Measurements from ENCODE around the gene SH3PXD2A.

The SH3PXD2A gene

DNA sequence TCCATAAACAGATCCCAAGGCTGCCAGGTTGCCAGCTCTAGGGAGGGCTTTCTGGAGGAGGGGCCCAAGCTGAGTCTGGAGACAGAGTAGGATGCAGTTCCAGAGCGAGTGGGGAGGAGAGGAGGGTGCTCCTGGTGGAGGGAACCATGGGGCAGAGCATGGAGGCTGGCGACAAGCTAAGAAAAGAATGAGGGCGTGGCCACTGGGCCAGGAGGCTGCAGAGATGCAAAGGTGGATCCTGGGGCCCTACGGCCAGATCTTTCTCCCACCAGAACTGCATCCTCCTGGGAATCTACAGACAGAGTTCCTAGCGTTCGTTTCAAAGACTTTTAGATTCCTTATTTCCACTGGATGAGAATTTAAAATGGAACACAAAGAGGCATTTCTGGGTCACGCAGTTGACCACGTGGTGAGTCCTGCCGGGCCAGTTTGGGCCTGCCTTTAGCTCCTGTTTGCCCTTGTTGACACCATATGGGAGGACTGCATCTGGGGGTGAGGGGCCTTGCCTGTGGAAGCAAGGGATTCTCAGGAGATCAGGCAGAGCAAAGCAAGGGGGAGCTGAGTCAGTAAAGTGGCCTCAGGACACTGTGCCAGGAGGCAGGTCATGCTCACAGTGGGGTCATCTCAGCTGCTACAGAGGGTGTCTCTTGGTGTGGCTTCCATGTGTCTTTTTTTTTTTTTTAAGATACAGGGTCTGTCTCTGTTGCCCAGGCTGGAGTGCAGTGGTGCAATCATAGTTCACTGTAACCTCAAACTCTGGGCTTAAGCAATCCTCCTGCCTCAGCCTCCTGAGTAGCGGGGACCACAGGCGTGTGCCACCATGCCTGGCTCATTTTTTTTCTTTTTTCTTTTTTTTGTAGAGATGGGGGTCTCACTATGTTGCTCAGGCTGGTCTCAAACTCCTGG lies 137.8 kb downstream of the SH3PXD2A start:
- DNase-seq: peak; percentile 9

DNA sequence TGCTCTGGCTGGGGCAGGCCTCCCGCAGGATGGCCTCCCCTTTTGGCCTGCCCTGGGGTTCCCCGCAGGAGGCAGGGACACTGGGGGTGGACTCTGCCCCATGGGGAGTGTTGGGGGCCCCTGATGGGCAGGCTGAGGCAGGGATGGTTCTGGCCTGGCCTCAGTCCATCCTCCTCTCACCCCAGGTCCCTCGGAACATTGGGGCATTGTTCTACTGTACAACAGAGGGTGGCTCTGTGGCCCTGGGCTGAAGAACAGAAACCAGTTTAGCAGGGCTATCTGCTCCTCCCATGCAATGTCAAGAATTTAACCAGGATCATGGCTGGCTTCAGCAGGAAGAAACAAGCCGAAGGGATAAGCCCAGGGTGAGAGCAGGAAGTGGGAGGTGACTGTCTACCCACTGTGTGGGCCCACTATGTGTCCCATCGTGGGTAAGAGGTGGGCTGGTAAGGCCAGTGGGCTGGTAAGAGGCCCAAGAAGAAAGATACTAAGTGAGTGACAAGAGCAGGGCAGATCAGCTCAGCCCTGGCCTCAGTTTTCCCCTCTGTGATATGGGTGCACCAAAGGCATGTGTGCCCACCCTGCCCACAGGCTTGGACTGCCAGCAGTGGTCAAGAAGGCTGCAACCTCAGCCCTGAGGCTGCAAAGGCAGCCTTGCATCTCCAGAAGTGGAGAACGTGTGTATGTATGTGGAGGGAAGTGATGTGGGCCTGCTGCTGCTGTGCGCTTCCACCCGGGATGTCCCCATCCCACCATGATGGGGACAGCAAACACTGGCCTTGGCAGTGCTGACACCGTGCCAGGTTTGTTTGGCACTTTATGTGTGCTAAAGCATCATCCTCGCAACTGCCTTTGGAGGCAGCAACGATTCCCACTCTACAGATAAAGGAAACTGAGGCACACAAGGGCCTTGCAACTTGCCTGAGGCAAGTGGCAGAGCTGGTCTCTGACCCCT lies 138.9 kb downstream of the SH3PXD2A start:
- no peak for DNase-seq

DNA sequence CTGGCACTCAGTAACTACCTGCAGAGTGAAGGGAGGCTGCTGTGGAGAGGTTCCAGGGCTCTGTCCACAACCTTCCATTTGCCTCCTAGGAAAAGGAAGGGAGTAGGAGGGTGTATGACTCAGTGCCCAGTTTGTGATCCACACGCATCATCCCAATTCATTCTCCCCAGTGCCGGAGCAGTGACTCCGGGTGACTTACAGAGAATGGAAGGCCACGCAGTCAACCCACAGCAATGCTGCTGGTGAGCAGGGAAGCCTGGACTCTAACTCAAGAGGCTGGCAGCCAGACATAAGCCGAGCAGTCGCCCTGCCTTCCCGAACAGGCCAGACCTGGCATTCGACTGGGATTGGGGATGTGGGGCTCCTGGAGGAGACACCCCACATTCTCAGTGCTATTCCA lies 139.9 kb downstream of the SH3PXD2A start:
- no peak for DNase-seq

DNA sequence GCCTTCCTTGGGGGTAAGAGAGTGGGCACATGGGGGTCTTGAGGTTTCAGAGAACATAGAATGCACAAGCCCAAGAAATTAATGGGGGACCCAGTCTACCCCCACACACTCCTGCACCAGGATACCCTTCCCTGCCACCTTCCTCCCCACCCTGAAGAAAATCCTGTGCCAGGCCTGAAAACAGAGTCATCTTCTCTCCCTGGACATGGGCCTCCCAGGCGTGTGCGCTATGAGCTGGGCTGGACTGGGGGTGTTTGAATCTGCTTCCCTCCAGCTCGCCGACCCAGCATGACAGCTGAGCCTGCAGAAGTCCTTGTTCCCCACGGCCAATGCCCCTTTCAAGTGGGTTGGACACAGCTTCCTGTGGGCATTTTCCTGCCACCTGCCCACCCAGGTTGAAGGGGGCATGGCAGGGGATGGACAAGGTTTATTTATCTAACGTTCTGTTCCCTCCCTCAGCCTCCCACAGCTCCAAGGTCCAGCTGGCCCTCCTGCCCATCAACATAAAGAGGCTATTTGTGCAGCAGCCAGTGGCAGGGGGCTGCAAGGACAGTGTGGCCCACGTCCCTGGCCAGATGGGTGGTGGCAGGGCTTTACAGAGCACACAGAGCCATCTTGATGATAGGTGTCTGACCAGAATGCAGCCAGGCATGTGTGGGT lies 141.0 kb downstream of the SH3PXD2A start:
- no peak for DNase-seq

DNA sequence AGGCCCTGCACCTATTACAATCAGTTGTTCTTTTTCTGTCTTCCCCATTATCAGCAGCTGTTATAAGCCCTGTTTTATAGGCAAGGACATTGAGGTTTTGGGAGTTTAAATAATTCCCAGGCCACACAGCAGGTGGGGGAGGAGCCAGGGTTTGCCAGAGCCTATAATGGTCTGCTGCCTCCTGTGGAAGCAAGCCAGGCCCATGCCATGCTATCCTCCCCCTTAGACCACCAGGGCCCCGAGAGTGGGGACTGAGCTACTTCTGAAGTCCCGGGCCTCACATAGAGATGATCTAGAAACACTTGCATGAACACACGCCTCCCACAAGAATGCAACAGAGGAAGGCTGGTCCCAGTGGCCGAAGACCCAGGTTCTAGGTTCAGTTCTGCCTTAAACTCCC lies 141.7 kb downstream of the SH3PXD2A start:
- no peak for DNase-seq

DNA sequence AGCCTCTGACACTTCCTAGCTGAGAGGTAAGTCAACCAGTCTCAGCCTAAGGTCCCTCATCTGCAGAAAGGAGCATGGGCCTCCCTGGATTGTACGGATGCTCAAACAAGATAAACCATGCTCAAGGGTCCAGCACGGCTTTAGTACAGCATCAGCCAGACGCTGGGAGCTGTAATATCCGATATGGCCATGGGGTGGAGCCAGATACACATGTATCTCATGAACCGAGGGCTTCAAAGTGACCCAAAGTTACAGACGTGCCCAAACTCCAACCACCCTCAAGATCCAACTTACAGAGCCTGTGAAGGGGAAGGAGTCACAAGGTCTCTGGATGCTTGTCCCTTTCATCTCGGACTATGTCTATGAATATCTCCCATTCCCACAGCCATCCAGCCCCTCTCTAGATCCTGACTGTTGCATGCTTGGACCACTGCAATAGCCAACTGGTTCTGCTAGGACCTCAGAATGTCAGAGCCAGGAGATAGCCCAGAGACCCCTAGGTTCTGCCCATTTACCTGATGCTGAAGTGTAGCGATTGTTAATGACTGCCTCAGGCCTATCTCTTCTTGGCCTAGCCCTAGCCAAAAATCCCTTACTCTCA lies 142.4 kb downstream of the SH3PXD2A start:
- DNase-seq: peak; percentile 20

DNA sequence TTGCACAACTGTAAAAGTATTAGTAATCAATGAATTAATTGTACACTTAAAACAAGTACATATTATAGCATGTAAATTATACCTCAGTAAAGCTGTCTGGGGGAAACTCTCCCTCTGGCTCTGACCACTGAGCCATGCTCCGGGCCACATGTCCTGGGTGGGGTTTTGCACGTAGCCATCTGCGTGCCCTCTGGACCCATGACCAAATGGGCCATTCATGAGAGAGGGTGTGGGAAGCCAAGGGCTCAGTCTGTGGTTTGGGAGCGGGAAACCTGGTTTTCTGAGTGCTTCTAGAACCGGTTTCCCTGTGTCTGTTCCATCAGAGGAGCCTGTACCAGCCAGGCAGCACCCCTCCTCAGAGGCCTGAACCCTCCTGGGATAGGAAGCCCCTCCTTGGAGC lies 143.2 kb downstream of the SH3PXD2A start:
- no peak for DNase-seq

DNA sequence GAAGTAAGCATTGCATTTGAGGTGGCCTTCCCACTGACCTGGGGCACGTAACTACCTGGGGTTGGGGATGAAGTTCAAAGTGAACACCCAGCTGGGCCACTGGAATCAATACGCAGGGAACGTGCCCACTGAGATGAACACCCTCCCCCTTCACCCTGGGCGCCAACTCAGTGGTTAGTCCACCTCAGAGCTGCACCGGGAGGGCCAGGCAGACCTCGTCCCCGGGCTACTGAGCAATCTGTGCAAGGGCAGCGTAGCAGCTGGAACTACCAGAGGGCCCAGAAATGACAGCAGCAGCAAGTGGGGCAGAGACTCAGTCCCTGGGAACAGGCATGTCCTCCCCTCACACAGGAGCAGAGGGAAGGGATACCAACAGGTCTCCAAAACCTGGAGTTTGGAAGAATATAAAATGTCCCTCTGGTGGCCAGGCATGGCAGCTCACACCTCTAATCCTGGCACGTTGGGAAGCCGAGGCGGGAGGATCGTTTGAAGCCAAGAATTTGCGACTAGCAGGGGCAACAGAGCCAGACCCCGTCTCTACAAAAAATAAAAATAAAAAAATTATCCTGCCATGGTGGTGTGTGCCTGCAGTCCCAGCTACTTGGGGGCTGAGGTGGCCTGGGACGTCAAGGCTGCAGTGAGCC lies 143.9 kb downstream of the SH3PXD2A start:
- DNase-seq: no peak

DNA sequence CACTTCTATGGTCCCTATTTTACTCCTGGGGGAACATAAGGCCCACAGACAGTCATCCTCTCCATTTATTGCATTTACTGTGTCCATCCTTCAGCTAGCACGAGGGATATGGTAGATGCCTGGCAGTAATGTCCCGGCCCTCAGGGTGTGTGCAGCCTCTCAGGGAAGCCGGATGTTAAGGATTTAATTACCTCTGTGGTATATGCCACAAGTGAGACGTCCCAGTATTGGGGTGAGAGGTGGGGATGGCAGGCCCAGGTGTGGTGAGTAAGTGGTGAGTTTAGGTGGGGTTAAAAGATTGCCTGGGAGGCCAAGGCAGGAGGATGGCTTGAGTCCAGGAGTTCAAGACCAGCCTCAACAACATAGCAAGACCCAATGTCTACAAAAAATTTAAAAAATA lies 144.9 kb downstream of the SH3PXD2A start:
- DNase-seq: no peak

DNA sequence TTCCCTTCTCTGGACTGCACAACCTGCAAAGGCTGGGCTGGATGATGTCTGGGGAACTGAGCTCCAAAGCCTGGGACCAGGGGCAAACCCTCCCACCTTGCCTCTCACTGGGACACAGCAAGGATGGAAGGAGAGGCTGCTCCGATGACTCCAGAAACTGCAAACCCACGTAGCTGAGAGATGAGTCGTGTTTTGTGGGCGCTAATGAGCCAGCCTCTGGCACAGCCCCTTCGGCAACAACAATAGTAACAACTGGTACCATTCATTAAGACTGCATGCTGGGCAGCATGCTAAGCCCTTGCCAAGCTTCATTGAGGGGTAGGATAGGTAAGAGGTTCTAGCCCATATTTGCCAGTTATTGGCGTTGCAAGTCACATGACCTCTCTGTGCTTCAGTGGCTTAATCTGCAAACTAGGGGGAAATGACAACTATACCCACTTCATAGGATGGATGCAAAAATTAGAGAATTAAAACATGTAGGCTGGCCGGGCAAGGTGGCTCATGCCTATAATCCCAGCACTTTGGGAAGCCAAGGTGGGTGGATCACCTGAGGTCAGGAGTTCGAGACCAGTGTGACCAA lies 145.9 kb downstream of the SH3PXD2A start:
- no peak for DNase-seq

DNA sequence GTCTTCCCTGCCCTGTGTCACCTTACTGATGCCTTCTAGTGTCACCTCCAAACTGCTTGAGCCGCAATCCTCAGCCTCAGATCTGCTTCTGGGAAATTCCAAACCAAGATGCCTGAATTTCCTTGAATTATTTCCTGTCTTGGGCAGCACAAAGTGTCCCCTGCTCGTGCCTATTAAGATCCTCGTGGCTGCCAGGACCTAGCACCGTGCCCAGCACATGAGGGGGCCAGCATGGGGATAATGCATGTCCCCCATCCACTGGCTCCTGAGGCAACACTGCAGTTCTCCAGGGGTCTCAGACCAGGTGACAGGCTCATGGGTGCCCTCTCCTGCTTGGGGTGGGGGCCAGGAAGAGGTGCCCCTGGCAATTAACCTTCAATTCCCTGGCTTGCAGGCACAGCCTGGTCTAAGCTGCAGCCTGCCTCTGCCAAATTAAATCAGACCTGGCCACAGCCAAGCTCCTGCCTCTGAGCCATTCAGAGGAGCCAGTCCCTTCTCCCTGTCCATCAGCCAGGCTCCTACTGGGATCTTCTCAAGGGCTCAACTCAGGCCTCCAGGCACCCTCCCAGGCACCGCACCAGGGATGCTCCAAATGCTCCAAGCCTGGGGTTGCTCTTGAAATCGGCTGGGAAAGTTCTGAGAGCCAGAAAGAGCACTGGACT lies 146.6 kb downstream of the SH3PXD2A start:
- DNase-seq: no peak

DNA sequence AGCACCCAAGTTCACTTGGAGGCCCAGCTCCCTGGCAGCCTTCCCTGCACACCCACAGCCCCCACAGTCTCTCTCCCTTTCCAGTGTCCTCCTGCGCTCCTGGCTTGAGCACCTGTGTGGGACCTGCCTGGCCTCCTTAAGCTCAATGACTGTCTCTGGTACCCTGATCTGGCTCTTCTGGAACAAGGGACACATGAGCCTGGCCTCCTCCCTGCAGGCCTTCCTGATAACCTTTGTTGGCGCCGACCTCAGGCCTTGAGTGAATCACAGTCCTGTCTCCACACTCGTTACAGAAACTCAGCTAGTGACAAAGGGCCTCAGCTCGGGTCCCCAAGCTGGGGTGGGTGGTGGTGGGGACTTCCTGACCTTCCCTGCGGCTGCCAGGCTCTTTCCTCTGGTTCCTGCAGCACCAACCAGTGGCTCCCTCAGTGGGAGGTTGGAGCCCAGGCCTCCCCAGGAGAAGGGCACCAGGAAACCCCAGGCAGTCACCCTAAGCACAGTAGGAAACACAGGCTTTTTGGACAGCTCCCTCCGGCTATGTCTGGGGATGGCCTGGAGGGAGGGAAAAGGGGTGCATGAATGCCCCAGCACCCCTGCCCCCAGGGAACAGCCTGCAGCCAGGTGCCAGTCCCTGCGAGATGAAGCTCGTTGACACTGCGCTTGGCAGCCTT lies 147.3 kb downstream of the SH3PXD2A start:
- no peak for DNase-seq

DNA sequence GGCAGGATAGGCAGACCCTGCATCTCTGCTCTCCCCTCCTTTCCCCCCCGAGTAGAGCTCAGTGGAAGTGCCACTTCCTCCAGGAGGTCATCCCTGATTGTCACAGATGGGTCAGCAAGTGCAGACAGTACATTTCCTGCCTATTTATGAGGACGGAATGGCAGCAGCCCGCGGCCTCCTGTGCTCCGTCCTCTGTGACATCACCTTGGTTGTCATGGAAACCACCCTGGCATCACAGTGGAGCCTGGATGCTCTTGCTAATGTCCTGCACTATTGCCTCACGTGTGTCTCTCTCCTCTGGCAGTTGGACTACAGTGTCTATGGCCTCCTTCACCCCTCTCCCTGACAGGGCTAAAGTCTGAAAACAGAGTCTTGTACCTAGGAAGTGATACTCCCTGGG lies 148.6 kb downstream of the SH3PXD2A start:
- no peak for DNase-seq

DNA sequence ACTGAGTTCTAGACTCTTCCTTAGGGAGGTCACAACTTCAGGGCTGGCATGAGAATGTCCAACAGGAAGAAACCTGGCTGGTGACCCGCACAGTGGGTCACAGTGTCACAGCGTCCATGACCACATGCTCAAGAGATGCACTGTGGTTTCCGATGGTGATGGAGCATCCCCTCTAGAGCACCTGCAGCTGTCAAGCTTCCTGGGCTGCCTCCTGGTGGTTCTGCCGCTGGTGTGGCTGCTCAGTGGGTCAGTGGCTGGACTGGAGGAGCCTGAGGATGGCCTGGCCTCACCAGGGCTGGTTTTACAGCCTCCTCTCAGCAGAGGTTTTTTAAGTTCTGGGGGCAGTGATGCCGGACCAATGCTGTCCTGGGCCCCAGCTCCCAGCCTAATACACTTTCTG lies 149.3 kb downstream of the SH3PXD2A start:
- no peak for DNase-seq

DNA sequence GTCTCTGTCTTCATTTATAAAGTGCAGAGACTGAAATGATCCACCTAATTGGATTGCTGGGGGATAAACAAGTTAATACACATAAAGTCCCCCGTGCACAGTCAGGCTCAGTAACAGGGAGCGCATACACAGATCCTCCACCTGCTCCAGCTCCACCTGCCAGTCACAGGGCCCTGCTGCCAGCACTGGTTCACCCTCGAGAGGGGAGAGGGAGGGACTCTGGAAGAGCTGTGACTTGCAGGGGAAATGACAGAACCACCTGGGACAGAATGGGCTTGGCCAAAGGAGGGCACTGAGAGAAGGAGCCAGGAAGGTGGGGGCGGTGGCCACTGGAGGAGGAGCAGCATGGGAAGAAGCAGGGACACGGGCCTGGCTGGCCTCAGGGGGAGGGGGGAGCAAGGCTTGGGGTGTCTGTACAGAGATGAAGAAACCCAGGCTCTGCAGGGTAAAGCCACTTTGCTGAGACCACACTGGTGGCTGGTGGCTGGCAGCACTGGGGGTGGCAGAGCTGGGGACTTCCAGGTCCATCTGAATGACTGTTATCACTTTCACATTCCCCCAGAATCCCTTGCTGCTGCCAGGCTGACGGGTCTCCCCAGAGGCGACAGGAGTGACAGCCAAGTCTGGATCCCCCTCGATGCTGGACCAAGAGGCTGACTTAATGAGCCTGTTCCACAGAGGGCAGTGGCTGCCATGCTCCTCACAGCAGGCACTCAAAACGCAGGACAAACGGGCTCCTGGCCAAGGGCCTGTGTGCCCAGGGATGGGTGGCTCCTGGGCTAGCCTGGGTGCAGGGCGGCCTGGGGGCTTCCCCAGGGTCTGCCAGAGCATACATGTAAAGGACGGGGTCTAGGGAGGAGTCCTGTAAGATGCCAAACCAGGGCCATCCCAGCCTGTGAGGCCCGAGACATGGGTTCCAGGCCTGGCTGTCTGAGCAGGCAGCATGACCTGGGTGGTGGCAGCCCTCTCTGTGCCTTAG lies 151.1 kb downstream of the SH3PXD2A start:
- DNase-seq: no peak

DNA sequence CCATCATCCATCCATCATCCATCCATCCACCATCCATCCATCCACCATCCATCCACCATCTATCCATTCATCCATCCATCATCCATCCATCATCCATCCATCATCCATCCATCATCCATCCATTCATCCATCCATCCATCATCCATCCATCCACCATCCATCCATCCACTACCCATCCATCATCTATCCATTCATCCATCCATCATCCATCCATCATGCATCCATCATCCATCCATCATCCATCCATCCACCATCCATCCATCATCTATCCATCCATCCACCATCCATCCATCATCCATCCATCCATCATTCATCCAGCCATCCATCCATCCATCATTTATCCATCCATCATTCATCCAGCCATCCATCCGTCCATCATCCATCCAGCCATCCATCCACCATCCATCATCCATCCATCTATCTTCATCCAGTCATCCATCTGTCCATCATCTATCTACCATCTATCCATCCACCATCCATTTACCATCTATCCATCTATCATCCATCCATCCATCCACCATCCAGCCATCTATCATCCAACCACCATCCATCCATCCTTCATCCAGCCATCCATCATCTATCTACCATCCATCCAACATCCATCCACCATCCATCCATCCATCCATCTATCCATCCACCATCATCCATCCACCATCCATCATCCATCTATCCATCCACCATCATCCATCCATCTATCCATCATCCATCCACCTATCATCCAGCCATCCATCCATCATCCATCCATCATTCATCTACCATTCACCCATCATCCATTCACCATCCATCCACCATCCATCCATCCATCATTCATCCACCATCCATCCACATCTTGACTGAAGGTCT lies 153.8 kb downstream of the SH3PXD2A start:
- no peak for DNase-seq

DNA sequence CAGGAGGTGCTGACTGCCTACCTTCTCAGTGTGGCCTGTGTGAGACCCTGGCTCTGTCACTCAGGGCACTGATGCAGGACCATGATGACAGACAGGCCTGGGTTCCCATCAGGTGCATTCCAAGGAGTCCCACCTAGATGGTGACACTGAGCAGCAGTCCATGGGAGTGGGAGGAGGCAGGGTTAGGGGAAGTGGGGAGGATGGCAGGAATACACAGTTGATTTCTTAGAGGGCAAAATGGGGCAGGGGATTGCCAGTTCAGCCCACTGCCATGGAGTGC lies 155.0 kb downstream of the SH3PXD2A start:
- DNase-seq: no peak

DNA sequence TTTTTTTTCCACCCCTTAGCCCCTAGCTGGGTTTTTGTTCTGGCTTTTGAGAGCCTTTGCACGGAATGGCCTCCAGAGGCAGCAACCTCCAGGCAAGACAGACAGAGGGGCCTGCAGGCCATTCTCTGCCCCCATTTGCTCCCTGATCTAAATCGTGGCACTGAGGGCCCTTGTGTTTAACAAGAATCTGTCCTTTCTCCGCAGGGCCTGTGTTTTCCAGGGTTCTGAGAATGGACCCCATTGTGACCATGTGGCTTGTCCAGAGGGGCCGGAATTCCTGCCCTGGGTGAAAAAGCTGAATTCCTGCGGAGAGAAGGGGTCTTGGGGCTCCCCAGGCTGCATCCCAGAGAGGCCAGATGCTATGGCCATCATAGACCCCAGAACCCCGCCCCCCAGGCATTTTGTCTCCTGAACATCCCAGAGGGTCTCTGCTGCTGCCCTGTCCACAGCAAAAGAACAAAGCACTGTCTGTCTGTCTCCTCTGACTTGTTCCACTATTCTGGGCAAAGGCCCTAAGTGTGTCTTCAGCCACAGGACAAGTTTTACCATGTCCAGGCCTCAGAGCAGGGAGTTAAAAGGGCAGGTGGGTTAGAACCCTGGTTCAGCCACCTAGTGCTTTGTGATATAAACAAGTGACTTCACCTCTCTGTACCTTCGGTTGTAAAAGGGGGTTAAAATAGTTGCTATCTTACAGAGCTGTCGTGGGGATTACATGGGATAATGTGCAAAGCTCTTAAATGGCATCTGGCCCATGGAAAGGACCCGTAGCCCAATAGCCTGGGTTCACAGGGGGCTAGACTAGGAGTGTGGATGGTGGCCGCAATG lies 155.6 kb downstream of the SH3PXD2A start:
- DNase-seq: no peak
